HepG2 (cell line): ENCODE results near the gene FAM20A. TPM values are rescaled to one million over a fixed set of nuclear protein-coding genes. Genes with fewer than 3 reads are reported as not detected.

Source experiments
- ZBTB26 ChIP-seq: IDR thresholded peaks from 2 replicates; pipeline ENCODE4 v1.6.1; 2016; ENCODE audit warnings: missing compliant biosample characterization, missing genetic modification reagents, borderline replicate concordance
- ZNF318 ChIP-seq: sonication (generic); formaldehyde crosslinking; IDR thresholded peaks from 2 replicates; pipeline ENCODE4 v1.4.0; 2020; ENCODE audit warnings: mild to moderate bottlenecking, missing genetic modification reagents
- ZNF333 ChIP-seq: sonication (generic); formaldehyde crosslinking; IDR thresholded peaks from 2 replicates; pipeline ENCODE4 v1.4.0; 2020; ENCODE audit warnings: mild to moderate bottlenecking, missing genetic modification reagents, borderline replicate concordance
- ZNF563 ChIP-seq: sonication (generic); formaldehyde crosslinking; IDR thresholded peaks from 2 replicates; pipeline ENCODE4 v1.8.0; 2022; ENCODE audit warnings: mild to moderate bottlenecking, moderate library complexity, missing genetic modification reagents
- ZNF639 ChIP-seq: conservative IDR thresholded peaks from 2 replicates; pipeline ENCODE4 v1.6.1; 2018; ENCODE audit warnings: missing genetic modification reagents
- ZNF781 ChIP-seq: sonication (generic); formaldehyde crosslinking; IDR thresholded peaks from 2 replicates; pipeline ENCODE4 v1.5.1; 2020; ENCODE audit warnings: borderline replicate concordance, mild to moderate bottlenecking, missing genetic modification reagents; ENCODE audit errors: not compliant biosample characterization
- polyA plus RNA-seq, 8 experiments: library from polyadenylated mRNA; depleted of rRNA in 3 of 8; stranded (reverse) in 7 of 8; unstranded in 1 of 8; fragments of >200 nt; fragmentation: Illumina TruSeq in 4 of 8; extraction: Trizol in 4 of 8; gene quantifications; 2 replicates each; pipeline versions ENCODE4 v1.2.1 to v1.2.3, GENCODE V29; 2011 to 2016; ENCODE audit warnings: low read depth in 4 of 8, missing spikeins in 1 of 8, mixed read lengths in 1 of 8; ENCODE audit not compliant: insufficient read depth in 1 of 8
- total RNA-seq, 5 experiments: library from RNA; depleted of rRNA; stranded (reverse); fragments of >200 nt; fragmentation: Illumina TruSeq; extraction: Trizol; gene quantifications; 2 replicates each; pipeline ENCODE4 v1.2.3, GENCODE V29; 2016; ENCODE audit warnings: low read depth in 1 of 5
- TF ChIP-seq, protein P1 (sequence below): IDR thresholded peaks from 2 replicates; pipeline ENCODE4 v1.6.1; 2012; ENCODE audit warnings: low read length, improper control_type of control experiment
- TF ChIP-seq, protein P2 (sequence below): IDR thresholded peaks from 2 replicates; pipeline ENCODE4 v1.6.1; 2016; ENCODE audit warnings: low read depth, missing genetic modification reagents, missing compliant biosample characterization

Gene FAM20A
- total and polyA plus RNA-seq, 2 of the 13 experiments (the other 11 are each of a cell fraction or from before 2014, with no cell fraction given), result 9.3 to 20.7 TPM

- TF ChIP-seq ZNF318 (CRISPR knock-in tag), result no peak
- TF ChIP-seq ZNF563 (CRISPR knock-in tag), result no peak
- no peak for TF ChIP-seq ZNF781 (CRISPR knock-in tag)
- TF ChIP-seq ZNF333, result no peak
- no peak for TF ChIP-seq ZBTB26 (CRISPR knock-in tag)
- no peak for TF ChIP-seq ZNF639 (CRISPR knock-in tag)
- TF ChIP-seq, protein P1, sequence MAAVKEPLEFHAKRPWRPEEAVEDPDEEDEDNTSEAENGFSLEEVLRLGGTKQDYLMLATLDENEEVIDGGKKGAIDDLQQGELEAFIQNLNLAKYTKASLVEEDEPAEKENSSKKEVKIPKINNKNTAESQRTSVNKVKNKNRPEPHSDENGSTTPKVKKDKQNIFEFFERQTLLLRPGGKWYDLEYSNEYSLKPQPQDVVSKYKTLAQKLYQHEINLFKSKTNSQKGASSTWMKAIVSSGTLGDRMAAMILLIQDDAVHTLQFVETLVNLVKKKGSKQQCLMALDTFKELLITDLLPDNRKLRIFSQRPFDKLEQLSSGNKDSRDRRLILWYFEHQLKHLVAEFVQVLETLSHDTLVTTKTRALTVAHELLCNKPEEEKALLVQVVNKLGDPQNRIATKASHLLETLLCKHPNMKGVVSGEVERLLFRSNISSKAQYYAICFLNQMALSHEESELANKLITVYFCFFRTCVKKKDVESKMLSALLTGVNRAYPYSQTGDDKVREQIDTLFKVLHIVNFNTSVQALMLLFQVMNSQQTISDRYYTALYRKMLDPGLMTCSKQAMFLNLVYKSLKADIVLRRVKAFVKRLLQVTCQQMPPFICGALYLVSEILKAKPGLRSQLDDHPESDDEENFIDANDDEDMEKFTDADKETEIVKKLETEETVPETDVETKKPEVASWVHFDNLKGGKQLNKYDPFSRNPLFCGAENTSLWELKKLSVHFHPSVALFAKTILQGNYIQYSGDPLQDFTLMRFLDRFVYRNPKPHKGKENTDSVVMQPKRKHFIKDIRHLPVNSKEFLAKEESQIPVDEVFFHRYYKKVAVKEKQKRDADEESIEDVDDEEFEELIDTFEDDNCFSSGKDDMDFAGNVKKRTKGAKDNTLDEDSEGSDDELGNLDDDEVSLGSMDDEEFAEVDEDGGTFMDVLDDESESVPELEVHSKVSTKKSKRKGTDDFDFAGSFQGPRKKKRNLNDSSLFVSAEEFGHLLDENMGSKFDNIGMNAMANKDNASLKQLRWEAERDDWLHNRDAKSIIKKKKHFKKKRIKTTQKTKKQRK, result no peak
- TF ChIP-seq, protein P2, sequence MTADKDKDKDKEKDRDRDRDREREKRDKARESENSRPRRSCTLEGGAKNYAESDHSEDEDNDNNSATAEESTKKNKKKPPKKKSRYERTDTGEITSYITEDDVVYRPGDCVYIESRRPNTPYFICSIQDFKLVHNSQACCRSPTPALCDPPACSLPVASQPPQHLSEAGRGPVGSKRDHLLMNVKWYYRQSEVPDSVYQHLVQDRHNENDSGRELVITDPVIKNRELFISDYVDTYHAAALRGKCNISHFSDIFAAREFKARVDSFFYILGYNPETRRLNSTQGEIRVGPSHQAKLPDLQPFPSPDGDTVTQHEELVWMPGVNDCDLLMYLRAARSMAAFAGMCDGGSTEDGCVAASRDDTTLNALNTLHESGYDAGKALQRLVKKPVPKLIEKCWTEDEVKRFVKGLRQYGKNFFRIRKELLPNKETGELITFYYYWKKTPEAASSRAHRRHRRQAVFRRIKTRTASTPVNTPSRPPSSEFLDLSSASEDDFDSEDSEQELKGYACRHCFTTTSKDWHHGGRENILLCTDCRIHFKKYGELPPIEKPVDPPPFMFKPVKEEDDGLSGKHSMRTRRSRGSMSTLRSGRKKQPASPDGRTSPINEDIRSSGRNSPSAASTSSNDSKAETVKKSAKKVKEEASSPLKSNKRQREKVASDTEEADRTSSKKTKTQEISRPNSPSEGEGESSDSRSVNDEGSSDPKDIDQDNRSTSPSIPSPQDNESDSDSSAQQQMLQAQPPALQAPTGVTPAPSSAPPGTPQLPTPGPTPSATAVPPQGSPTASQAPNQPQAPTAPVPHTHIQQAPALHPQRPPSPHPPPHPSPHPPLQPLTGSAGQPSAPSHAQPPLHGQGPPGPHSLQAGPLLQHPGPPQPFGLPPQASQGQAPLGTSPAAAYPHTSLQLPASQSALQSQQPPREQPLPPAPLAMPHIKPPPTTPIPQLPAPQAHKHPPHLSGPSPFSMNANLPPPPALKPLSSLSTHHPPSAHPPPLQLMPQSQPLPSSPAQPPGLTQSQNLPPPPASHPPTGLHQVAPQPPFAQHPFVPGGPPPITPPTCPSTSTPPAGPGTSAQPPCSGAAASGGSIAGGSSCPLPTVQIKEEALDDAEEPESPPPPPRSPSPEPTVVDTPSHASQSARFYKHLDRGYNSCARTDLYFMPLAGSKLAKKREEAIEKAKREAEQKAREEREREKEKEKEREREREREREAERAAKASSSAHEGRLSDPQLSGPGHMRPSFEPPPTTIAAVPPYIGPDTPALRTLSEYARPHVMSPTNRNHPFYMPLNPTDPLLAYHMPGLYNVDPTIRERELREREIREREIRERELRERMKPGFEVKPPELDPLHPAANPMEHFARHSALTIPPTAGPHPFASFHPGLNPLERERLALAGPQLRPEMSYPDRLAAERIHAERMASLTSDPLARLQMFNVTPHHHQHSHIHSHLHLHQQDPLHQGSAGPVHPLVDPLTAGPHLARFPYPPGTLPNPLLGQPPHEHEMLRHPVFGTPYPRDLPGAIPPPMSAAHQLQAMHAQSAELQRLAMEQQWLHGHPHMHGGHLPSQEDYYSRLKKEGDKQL (CRISPR knock-in tag), result 0 out of 2 replicates have a peak, but pooled peaks have one; percentile 64
Observed at GRCh38 chr17:68580236-68580770, 20.9 kb downstream of the FAM20A start (continued).
